IPS DF 4.7 (cell line): ENCODE data around the gene MIOX.

Source experiments
- DNase-seq: peaks from one replicate; pipeline ENCODE4 v3.0.0-alpha.2; 2013; ENCODE audit warnings: low spot score; ENCODE audit errors: extremely low read depth

Gene MIOX

DNA sequence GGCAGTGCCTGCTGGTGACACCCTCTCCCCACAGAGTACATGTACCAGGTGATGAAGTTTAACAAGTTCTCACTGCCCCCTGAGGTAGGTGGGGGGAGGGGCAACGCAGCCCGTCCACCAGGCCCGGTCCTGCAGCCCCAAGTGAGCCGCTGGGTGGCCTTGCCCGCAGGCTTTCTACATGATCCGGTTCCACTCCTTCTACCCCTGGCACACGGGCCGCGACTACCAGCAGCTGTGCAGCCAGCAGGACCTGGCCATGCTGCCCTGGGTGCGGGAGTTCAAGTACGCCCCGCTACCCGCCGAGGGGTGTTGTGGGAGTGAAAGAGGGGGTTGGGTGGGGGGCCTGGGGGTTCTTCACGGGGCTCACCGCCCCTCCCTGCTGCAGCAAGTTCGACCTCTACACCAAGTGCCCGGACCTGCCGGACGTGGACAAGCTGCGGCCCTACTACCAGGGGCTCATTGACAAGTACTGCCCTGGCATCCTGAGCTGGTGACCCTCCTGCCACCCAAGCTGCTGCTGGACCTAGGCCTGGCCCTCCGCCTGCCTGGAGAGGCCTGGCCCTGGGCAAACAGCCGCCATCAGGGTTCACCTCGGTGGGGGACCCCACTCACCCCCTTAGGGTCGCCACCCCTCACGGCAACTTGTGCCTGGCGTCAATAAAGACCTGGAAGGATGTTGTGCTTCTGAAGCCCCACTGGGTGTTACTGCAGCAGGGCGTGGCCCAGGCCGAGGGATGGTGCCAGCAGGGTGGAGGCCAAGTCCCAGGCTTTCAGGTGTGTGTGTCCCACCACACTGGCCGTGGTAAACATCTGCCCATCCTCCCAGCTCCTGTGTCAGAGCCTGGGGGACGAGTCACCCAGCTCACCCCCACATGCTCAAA is 2.9 kb downstream of the MIOX start:
- no peak for DNase-seq

DNA sequence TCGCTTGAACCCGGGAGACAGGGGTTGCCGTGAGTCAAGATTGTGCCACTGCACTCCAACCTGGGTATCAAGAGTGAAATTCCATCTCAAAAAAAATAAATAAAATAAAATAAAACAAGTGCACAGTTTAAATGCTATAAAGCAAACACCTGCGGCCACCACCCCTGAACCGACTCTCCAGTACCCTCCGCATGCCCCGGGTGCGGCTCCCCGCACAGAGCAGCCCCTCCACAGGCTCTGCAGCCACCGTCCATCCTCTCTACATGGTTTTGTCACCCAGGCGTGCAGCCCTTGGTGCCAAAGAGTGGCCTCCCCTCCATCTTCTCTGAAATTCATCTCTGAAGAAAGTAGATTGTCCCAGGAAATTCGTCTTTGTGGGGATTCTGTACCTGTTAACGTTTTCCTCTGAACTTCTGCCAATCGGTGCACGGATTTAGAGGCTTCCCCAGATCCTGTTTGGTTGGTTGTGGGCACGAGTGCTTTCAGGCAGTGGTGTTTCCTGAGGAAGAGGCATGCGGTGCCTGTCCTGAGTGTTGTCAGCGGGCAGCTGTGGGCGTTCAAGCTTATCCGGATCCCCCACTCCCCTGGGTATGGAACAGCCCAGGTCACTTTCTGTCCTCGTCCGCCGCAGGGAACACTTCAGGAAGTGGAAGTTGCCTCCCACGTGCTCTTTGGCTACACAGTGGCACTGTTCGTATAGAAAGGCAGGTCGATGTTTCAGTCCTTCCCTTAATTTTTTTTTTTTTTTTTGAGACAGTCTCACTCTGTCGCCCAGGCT is 4.1 kb downstream of the MIOX start:
- DNase-seq: no peak

DNA sequence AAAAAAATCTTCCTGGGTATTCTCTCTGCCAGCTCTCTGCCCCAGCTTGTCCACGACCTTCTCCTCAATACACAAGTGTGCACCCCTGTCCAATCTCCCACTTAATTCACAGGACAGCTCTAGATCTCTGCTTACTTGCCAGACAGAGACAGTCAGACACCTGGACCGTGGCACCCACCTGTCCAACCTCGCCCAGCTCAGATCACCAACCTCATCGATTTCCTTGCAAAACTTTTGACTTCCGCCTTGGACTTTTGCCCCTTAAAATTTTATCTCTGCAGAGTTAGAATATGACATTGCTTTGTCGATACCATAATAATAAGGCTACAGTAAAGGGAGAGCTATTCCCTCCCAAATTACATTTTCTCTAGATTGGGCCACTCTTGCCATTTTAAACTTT is 10.4 kb downstream of the MIOX start:
- no peak for DNase-seq

DNA sequence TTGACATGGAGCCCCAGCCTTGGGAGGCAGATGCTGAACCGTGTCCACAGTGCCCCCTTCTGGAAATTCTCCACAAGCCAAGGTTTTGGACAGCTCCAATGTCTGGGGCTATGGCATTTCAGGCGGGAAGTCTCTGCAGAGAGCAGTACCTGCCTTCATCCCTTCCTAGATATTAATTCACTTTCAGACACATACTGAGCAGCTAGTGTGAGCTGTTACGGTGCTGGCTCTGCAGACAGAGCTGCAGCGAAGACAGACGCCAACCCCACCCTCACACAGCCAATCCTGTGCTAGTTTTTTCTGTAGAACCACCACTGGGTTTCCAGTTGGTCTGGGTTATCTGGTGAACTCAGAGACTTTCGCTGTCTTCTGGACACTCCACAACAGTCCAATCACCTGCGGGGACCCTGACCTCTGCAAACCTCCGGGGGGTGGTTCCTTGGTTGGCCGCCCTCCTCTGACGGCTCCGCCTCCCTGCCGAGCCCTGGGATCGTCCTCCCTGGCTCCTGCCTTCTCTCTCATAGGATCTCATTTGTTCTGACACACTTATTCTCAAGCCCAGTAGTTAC is 11.7 kb downstream of the MIOX start:
- peak; percentile 44 for DNase-seq

DNA sequence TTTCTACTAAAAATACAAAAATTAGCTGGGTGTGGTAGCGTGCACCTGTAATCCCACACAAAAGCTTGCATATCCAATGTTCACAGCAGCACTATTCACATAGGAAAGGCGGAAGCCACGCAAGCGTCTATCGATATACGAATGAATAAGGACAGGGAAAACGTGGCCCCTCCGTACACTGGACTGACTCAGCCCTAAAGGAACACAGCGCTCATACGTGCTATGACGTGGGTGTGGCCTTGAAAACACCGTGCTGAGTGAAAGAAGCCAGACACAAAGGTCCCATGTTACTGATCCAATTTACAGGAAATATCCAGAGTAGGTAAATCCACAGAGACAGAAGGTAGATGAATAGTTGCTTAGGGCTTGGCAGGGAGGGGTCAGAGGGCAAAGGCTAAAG is 13.8 kb downstream of the MIOX start:
- DNase-seq: no peak

DNA sequence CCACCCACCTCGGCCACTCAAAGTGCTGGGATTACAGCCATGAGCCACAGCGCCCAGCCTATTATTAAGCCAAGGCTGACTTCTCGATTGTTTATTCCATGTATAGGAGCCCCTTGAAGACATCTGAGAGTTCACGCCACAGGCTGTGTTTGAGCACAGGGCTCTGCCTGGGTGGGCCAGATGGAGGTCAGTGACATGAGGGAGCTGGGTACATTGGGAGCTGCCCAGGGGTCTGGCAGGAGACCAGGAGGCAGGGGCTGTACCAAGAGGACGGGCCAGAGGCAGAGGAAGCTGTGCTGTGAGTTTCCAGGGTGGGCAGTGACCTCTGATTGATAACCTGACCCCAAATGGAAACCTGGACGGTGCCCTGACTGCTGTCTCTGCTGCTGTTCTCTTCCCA is 15.4 kb downstream of the MIOX start:
- DNase-seq: no peak

DNA sequence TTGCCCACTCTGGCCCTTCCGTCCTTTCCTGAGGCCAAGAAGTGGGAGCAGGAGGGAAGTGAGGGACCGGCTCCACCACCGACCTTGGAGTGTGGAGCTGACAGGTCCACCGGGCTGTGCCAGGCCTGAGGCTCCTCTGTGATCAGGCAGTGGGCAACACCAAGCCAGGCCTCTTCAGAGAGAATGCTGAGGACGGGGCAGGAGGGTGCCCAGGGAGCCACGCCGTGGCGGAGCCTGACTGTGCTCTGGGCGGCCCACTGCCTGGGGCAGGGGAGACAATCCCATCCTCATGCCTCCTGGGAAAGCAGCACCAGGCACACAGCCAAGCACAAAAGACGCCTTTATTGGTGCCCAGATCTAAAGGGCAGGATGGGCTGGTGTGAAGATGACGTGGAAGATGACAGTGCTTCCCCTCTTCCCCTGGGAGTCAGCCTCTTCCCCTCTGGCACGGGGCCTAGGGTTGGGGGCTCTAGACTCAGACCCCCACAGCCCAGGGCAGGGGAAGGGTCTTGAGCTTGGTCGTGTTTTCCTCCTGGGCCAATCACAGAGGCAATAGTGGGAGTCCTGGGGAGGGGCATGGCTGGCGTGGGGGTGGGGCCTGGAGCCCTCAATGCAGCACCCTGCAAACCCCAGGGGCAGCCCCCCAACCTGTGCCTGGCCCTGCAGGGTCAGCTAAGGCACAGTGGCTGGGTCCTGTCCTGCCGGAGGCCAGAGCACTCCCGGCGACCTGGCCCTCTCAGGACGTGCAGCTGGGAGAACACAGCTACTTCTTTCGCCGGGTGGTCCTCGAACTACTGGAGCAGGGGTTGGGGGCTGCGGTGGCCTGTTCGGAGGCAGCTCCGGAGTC is 16.2 kb downstream of the MIOX start:
- no peak for DNase-seq

DNA sequence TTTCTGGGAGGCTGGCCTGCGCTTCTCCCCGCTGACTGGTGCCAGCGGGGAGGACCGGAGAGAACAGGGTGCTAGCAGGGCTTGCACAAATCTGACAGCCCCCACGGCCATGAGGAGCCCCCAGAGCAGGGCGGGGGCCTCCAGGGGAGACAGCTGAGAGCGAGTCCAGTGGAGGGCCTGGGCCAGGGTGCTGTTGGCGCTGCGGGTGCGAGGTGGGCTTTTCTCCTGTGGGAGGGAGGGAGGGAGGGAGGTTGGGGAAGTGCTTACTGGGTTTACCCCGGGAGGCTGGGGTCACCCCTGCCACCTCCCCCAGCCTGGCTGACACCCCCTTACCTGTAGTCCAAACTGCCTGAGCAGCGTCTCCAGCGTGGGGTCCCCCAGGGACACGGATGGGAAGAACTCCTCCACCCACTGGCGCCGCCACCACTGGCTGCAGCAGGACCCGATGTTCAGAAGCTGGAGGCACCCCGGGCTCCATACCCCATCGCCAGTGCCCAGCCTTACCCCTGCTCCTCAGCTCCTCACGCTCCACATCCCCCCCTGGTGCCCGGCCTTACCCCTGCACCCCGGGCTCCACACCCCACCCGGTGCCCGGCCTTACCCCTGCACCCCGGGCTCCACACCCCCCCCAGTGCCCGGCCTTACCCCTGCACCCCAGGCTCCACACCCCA is 17.0 kb downstream of the MIOX start:
- no peak for DNase-seq

DNA sequence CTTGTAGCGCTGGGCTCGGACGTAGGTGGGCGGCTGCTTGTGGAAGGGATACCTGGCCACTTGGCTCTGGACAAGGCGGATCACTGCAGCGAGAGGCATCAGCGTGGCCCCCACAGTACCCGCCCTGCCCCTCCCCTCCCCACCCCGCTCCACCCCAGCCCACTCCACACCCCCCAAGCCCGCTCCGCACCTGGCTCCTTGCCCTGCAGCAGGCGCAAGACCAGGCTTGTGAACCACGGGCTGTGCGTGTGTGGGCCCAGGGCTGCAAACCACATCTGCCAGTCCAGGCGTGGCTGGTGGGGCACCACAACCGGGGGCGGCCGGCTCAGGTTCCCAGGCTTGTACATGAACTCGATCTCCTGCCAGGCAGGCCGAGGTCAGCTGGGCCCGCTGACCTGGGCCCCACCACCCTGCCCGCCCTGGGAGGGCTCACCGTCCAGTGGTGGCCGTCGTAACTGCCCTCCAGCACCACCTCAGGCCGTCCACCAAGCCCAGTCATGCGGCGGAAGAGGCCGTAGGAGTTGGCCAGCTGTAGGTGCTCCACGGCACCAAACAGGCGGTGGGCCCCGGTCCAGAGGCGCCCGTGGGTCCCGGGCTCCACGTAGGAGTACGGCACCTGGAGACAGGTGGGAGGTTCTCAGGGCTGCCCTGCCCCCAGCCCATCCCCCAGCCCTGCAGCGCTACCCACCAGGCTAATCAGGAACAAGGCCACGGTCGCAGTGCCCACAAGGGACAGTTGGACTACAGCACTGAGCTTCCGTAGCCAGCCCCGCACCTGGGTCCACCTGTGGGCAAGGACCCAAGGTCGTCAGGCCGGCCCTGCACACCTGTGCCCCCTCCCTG is 17.9 kb downstream of the MIOX start:
- DNase-seq: no peak

DNA sequence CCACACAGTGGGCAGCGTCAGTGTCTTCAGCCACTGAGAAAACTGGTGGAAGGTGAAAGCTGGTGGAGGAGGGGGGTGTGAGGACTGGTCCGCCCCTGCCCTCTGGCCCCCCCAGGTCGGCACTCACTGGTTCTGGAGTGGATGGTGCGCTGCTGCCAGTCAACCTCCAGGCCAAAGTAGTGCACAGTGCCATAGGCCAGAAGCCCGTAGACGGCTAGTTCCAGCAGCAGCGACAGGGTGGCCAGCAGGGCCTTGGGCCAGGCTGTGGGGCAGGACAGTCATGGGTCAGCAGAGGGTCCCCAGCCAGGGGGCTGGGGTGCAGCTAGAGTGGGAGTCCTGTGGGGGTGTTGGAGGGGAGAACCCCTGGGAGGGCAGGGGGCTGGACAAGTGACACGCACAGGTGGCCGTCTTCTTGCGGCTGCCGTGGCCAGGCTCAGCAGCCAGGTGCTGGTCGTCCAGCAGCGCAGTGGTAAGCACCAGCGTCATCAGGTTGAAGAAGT is 18.7 kb downstream of the MIOX start:
- DNase-seq: no peak

DNA sequence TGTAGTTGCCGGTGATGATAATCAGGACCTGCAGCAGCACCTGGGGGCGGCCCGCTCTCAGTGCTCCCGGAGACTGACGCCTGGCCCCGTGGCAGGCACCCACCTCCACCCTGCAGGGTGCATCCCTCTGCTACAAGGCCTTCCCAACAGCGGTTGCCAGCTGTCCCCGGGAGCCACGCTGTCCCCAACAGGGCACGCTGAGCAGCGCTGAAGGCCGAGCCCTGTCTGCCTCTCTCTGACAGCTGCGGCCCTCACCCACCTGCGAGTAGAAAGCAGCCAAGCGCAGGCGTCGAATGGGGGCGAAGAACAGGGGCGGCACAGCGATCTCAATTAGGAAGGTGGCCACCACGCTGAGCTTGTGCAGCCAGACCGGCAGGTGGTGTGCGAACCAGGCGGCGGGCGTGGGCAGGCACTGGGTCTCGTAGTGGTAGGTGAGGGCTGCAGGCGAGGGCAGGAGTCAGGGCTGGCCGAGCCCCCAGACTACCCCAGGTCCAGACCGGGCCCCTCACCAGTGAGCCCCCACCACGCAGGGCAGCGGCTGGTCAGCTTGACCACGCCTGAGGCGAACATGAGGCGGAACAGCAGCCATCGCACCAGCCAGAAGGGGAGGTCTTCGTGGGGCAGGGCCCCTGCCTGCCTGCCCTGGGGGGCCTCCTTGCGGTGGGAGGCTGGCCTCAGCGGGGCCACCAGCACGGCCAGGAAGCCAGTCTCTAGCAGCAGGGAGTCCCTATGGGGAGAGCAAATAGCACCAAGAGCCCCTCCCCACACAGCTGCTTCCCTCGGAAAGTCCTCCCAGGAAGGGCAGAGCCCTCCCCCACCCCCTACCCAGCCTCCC is 19.3 kb downstream of the MIOX start:
- DNase-seq: no peak

DNA sequence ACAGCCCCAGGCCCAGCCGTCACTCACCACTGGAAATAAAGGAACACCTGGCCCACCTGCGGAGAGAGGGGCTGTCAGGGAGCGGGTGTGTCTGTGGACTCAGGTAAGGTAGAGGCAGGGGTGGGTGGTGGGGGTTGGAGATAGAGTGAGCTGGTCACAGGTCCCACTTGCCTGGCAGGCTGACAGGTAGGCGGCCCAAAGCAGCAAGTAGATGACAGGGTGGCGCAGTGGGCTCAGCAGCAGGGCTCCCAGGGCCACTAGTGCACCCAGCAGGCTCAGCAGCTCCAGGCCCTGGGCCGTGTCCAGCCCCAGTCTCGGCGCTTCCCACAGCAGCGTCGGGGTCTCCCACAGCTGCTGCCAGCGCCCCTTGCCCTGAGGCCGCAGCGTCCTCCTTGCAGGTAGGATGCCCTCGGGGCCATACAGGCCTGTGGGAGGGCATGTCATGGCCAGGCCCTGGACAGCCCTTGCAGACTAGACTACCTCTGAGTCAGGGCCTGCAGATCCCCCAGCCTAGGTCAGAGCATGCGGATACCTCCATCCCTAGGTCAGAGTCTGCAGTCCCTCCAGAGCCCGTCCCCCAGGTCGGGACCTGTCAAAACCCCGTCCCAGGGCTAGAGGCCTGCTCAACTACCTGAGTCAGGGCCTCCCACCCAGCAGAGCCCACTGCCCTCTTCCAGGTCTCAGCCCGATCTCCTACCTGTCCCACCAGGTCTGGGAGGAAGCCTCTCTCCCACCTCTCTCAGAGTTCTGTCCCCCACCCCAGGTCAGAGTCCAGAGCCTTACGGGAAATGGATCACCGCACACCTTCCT is 20.2 kb downstream of the MIOX start:
- no peak for DNase-seq

DNA sequence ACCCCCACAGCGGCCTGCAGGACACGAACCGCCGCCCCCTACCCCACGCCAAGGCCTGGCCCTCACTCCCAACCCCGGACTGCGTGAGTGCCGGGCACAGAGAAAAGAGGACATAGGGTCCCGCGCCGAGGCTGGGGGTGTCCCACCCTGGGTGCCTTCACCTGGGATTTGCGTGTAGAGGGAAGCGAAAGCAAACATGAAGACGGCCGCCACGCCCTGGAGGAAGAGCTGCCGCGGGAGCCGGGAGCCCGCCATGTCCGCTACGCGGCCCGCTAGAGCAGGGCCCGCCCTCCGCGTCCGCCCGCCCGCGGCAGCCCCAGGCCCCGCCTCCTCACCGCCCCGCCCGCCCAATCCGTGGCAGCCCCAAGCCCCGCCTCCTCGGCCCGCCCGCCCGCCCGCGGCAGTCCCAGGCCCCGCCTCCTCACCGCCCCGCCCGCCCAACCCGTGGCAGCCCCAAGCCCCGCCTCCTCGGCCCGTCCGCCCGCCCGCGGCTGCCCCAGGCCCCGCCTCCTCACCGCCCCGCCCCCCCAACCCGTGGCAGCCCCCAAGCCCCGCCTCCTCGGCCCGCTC is 20.8 kb downstream of the MIOX start, which contains the start of gene LMF2:
LMF2 (minus strand) TSS at position 282 of the 570 bp plus-strand sequence; CDS start at position 255, 27 bp downstream.
- no peak for DNase-seq

DNA sequence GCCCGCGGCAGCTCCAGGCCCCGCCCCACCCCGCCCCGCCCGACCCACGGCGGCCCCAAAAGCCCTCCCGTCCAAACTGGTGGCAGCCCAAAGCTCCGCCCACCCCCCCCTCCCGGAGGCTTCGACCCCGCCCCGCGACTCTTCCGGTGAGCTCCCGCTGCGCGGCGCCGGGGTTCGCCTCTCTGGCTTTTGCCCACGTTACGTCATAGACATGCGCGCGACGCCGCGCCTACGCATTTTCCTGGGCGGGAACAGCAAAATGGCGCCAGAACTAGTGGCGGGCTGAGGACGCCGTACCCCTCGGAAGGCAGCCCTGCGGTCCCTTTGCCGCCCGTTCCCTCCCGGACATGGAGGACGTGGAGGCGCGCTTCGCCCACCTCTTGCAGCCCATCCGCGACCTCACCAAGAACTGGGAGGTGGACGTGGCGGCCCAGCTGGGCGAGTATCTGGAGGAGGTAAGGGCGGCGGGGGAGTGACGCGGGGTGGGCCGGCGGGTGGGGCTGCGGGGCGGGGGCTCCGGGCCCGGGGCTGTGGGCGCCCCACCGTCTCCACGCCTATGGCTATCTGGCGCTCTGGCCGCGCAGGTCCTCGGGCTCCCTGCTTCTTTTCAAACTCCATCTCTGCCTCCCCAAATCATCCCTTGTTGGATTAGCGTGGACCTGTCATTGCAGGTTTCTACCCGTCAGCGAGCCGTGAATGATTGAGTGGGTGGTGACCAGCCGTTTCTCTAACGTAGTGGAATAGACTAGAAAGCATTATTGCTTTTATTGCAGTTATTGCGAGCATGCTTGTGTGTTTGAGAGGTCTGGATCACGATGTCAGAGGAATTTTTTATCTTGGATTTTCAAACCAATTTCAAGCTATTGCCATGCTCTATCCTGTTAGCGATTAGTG is 21.6 kb downstream of the MIOX start, which contains the start of gene NCAPH2:
NCAPH2 (plus strand) TSS at position 234 of the 894 bp plus-strand sequence; CDS start at position 348, 114 bp downstream.
- DNase-seq: peak; percentile 79

DNA sequence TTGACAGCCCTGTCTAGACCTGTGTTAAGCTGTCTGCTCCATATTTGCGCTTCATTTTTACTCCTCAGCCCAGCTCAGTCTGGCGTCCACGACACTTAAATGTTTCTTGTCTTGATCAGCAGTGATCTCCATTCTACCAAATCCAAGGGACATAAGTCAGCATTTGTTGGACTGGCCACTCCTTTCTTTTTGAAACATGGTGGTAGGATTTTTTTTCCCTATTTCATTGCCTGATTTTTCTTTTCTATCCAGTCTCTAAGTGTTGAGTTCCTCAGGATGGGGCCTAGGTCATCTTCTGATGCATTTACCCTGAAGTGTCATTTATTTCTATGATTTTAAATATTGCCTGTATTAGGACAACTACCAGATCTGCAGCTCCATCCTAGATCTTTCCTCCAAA is 22.2 kb downstream of the MIOX start:
- DNase-seq: no peak

DNA sequence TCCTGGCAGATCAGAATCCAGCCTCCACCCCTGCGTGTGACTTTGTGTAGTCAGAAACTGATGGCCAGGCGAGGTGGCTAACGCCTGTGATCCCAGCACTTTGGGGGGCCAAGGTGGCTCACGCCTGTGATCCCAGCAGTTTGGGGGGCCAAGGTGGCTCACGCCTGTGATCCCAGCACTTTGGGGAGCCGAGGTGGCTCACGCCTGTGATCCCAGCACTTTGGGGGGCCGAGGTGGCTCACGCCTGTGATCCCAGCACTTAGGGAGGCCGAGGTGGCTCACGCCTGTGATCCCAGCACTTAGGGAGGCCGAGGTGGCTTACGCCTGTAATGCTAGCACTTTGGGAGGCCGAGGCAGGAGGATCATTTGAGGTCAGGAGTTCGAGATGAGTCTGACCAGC is 26.5 kb downstream of the MIOX start:
- DNase-seq: no peak
